ENCODE data around the gene MYEOV. TPM values are rescaled to one million over a fixed set of nuclear protein-coding genes. Genes with fewer than 3 reads are reported as not detected.

The MYEOV gene
- total RNA-seq, 1 experiment from 2014 or later = 182 TPM

- CTCF ChIA-PET = no interaction called here
- no peak for DNase-seq
- Histone ChIP-seq H3F3A (ENCODE audit: insufficient read depth, low read depth) (peaks cover 13% of the 10 kb centered on the region), H3K4me2 (no peak overlapping the region), H3K79me2 (ENCODE audit: low read depth) (no peaks in the 10 kb centered on the region), H3K9me3 (ENCODE audit: insufficient read depth, low read depth) (no peaks in the 10 kb centered on the region), H3K27me3 (ENCODE audit: insufficient read depth, low read depth) (no peaks in the 10 kb centered on the region), H3K4me3 (no peak overlapping the region), H2AFZ (no peak overlapping the region), H3K4me1 (replicated peaks; ENCODE audit: insufficient read depth) (peaks cover 31% of the 10 kb centered on the region), H3K36me3 (ENCODE audit: low read depth) (no peaks in the 10 kb centered on the region), H3K27ac (no peak overlapping the region), H4K20me1 (ENCODE audit: insufficient read depth) (no peaks in the 10 kb centered on the region), H3K9me2 (ENCODE audit: insufficient read depth) (no peaks in the 10 kb centered on the region)
- no TSS peak for BruUV-seq (replicated peaks)
- intact Hi-C loops (cut with micrococcal nuclease; ENCODE audit: unreplicated experiment) = no loop called here
- no peak for TF ChIP-seq EZH2 (IDR thresholded peaks at IDR 0.05; ENCODE audit: low read depth)
- no peak for TF ChIP-seq CTCF (conservative IDR thresholded peaks at IDR 0.05)
- POLR2A ChIA-PET (ENCODE audit: unreplicated experiment) = interaction anchor here (0.7 kb wide), 1 partner anchor 147 kb away, joined by 3 read pairs; no protein-coding TSS in a partner anchor
Observed at GRCh38 chr11:69262918-69263735, 30.8 kb upstream of the MYEOV start.

- ChIA-PET CTCF (no interaction called here), POLR2A (ENCODE audit: unreplicated experiment) (interaction anchor here (0.7 kb wide), 1 partner anchor 148 kb away, joined by 3 read pairs; no protein-coding TSS in a partner anchor)
- H3K9me3 ChIP-seq (ENCODE audit: insufficient read depth, low read depth) = no peaks in the 10 kb centered on the region
- no peak overlapping the region for H2AFZ ChIP-seq
- no TSS peak for BruUV-seq (replicated peaks)
- no peak for DNase-seq
- no peak for TF ChIP-seq CTCF (conservative IDR thresholded peaks at IDR 0.05)
- TF ChIP-seq EZH2 (IDR thresholded peaks at IDR 0.05; ENCODE audit: low read depth) = no peak
- no peaks in the 10 kb centered on the region for H4K20me1 ChIP-seq (ENCODE audit: insufficient read depth)
- no peak overlapping the region for H3K4me3 ChIP-seq
- H3F3A ChIP-seq (ENCODE audit: insufficient read depth, low read depth) = peaks cover 17% of the 10 kb centered on the region
- no peaks in the 10 kb centered on the region for H3K36me3 ChIP-seq (ENCODE audit: low read depth)
- H3K27me3 ChIP-seq (ENCODE audit: insufficient read depth, low read depth) = no peaks in the 10 kb centered on the region
- H3K4me1 ChIP-seq (replicated peaks; ENCODE audit: insufficient read depth) = peaks cover 26% of the 10 kb centered on the region
- H3K27ac ChIP-seq = no peak overlapping the region
- H3K4me2 ChIP-seq = no peak overlapping the region
- intact Hi-C loops (cut with micrococcal nuclease; ENCODE audit: unreplicated experiment) = loop anchor here (1.0 kb wide), 1 partner anchor 37 kb away; no protein-coding TSS in a partner anchor
- H3K9me2 ChIP-seq (ENCODE audit: insufficient read depth) = no peaks in the 10 kb centered on the region
- H3K79me2 ChIP-seq (ENCODE audit: low read depth) = no peaks in the 10 kb centered on the region
Observed at GRCh38 chr11:69263736-69264052, 30.3 kb upstream of the MYEOV start.

- Histone ChIP-seq H3K36me3 (ENCODE audit: low read depth) (no peaks in the 10 kb centered on the region), H3K9me3 (ENCODE audit: insufficient read depth, low read depth) (no peaks in the 10 kb centered on the region), H3K9me2 (ENCODE audit: insufficient read depth) (no peaks in the 10 kb centered on the region), H2AFZ (no peak overlapping the region), H4K20me1 (ENCODE audit: insufficient read depth) (no peaks in the 10 kb centered on the region), H3K4me3 (no peak overlapping the region), H3K27ac (no peak overlapping the region), H3K27me3 (ENCODE audit: insufficient read depth, low read depth) (no peaks in the 10 kb centered on the region), H3F3A (ENCODE audit: insufficient read depth, low read depth) (peaks cover 14% of the 10 kb centered on the region), H3K79me2 (ENCODE audit: low read depth) (no peaks in the 10 kb centered on the region), H3K4me1 (replicated peaks; ENCODE audit: insufficient read depth) (peaks cover 19% of the 10 kb centered on the region), H3K4me2 (no peak overlapping the region)
- intact Hi-C loops (cut with micrococcal nuclease; ENCODE audit: unreplicated experiment) = loop anchor here (1.0 kb wide), 1 partner anchor 38 kb away; no protein-coding TSS in a partner anchor
- POLR2A ChIA-PET (ENCODE audit: unreplicated experiment) = interaction anchor here (0.5 kb wide), 1 partner anchor 371 kb away, joined by 4 read pairs; no protein-coding TSS in a partner anchor
- no peak for DNase-seq
- no TSS peak for BruUV-seq (replicated peaks)
- CTCF ChIA-PET = no interaction called here
- TF ChIP-seq EZH2 (IDR thresholded peaks at IDR 0.05; ENCODE audit: low read depth) (no peak), CTCF (conservative IDR thresholded peaks at IDR 0.05) (no peak)
Observed at GRCh38 chr11:69264486-69264885, 29.5 kb upstream of the MYEOV start.
